GM18861 (cell line): ENCODE measurements around the gene ADAM12.

Source experiments
- ATAC-seq: cut with Tn5 transposase; IDR thresholded peaks from one replicate; pipeline ENCODE4 v1.9.1; 2021; ENCODE audit not compliant: unreplicated experiment

The ADAM12 gene

GRCh38 chr10:126315494-126316177, 72.6 kb downstream of the ADAM12 start:
- no peak for ATAC-seq

DNA sequence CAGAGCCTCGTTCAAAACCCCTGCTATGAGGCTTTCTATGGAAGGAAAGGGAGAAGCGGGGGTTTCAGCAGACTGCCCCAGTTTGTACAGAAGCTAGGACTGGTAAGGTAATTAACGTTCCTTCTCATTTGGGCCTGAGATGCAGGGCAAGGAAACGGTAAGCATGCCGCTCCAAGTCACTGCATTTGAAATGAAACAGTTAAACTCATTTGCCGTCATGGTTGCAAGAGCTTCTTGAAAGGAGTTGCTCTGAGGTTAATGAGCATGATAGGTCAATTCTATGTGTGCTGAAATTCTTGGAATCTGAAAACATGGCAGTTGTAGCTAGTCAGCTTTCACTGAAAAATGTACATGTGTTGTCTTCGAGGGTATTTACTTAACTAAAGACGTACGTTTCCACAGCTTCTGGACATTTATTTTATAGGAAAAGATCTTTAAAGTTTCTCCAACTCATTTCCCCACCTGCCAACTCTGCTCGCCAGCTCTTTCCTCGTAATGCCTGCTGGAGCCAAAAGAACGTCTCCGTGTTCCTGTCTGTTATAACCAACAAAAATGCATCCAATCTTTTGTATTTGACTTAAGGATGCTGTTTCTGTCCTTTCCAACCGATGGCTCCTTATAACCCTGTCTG, 73.3 kb downstream of the ADAM12 start:
- no peak for ATAC-seq

- no peak for ATAC-seq
These were observed 76.1 kb downstream of the ADAM12 start for GRCh38 chr10:126312167-126312566.

DNA sequence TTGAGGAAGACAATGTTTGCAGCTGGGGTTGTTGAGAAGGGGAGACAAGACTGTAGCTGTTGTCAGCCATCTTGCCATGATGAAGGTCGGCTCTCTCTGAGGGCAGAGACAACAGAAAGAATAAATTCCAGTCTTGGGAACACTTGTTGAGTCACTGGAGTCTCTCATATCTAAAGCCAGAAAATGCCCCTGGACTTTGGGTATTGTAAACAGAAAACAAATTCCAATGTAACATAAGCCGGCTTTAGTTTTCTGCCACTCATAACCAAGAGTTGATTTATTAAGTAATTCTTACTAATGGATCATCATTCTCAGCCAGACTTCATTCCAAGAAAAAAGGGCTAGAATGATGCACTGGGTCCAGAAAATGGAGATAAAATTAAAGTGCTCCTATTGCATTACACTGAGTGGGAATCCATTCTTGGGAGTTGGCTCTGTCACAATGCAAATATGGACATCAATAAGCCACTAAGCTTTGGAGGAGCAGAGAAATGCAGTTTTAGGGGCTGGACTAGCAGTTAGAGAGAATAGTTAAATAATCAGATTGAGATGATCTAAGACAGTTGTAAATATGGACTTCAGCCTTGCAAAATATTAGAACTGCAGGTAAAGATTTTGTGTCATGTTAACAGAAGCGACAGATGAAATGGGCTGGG, 78.9 kb downstream of the ADAM12 start:
- ATAC-seq, result no peak

GRCh38 chr10:126302826-126303665, 85.2 kb downstream of the ADAM12 start:
- ATAC-seq, result no peak

DNA sequence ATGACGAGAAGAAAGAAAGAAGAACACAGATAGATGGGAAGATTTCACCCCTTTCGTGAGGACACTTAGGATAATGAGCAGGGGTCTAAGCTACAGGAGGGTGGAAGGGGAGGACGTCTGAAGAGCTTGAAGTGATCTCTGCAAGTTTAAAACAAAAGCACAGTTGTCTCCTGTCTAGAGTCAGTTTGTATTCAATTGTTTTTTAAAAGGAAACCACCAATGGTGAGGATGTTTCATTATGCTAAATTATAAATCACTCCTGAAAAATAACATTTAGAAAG, 85.9 kb downstream of the ADAM12 start:
- ATAC-seq, result no peak

GRCh38 chr10:126301701-126302475, 86.4 kb downstream of the ADAM12 start:
- no peak for ATAC-seq

GRCh38 chr10:126294451-126294850, 93.8 kb downstream of the ADAM12 start:
- no peak for ATAC-seq

- ATAC-seq, result no peak
These were observed 98.0 kb downstream of the ADAM12 start for GRCh38 chr10:126290232-126290631.

GRCh38 chr10:126288547-126289493, 99.5 kb downstream of the ADAM12 start:
- ATAC-seq, result no peak

DNA sequence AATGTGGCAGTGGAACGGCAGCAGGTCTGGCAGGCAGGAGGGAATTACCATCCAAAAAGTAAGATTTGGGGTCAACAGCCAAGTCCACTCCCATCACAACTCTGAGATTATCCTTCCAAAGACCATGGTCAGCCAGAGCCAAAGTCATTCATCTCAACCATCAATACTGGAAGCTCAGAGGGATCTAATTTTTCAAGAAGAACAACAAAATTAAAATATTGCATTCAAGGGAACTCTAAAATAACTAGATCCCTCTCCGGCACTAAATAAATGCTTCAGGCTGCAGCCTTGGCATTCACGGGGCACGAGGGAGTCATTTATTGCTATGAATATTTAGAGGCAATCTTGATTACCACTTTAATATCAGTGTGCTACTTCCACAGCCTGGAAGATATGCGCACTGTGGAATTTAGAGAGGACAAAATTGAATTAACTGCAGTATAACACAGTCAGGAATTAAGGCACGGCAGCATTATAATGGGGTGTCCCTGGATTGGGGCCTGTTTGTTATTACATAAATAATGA, 102.0 kb downstream of the ADAM12 start:
- no peak for ATAC-seq

GRCh38 chr10:126283307-126283706, 105.0 kb downstream of the ADAM12 start:
- no peak for ATAC-seq

- ATAC-seq, result no peak
These were observed 109.4 kb downstream of the ADAM12 start for GRCh38 chr10:126278851-126279250.

- no peak for ATAC-seq
These were observed 111.1 kb downstream of the ADAM12 start for GRCh38 chr10:126277181-126277580.

DNA sequence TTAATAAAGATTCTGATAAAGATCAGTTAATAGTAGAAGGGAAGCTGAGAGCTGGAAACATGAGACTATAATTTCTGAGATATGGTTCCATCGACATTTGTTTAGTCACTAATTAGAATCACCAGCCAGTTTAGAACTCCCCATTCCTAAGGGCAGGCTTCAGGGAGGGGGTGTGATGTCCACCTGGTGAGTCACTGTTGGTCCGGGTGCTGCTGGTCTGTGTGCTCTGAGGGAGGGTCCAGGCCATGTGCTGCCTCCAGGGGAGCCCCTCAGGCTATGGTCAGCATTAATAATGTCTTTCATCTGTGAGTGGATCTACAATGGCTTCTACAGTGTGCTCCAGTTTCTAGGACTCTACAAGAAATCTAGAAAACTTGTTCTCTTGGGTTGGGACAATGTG, 115.8 kb downstream of the ADAM12 start:
- ATAC-seq, result no peak

GRCh38 chr10:126270111-126270510, 118.2 kb downstream of the ADAM12 start:
- no peak for ATAC-seq

- ATAC-seq, result no peak
These were observed 120.0 kb downstream of the ADAM12 start for GRCh38 chr10:126268013-126268920.
